HepG2 (cell line): ENCODE results near the gene ZNF17. TPM values are rescaled to one million over a fixed set of nuclear protein-coding genes. Genes with fewer than 3 reads are reported as not detected.

Source experiments
- ATF5 ChIP-seq: sonication (generic); formaldehyde crosslinking; IDR thresholded peaks from 2 replicates; pipeline ENCODE4 v1.4.0; 2020; ENCODE audit warnings: mild to moderate bottlenecking, low read depth, missing genetic modification reagents
- EHMT2 ChIP-seq: fragments of 200-600 bp; sonication (generic); IDR thresholded peaks from 2 replicates; pipeline ENCODE4 v1.7.0; 2017; ENCODE audit warnings: antibody characterized with exemption, low read depth, low read length, borderline replicate concordance
- MEF2D ChIP-seq: sonication (generic); formaldehyde crosslinking; IDR thresholded peaks from 2 replicates; pipeline ENCODE4 v1.5.1; 2020; ENCODE audit warnings: mild to moderate bottlenecking, missing genetic modification reagents
- MLX ChIP-seq: IDR thresholded peaks from 2 replicates; pipeline ENCODE4 v1.6.1; 2016
- NFE2 ChIP-seq: sonication (generic); formaldehyde crosslinking; IDR thresholded peaks from 2 replicates; pipeline ENCODE4 v1.4.0; 2020; ENCODE audit warnings: missing genetic modification reagents
- NFIB ChIP-seq: sonication (generic); formaldehyde crosslinking; IDR thresholded peaks from 2 replicates; pipeline ENCODE4 v1.9.0; 2021; ENCODE audit warnings: missing genetic modification reagents, mild to moderate bottlenecking, borderline replicate concordance
- PRDM15 ChIP-seq: sonication (generic); formaldehyde crosslinking; IDR thresholded peaks from 2 replicates; pipeline ENCODE4 v1.4.0; 2020; ENCODE audit warnings: missing genetic modification reagents
- SAFB2 ChIP-seq: sonication (generic); formaldehyde crosslinking; IDR thresholded peaks from 2 replicates; pipeline ENCODE4 v1.5.1; 2020; ENCODE audit warnings: missing genetic modification reagents, low read depth, mild to moderate bottlenecking, borderline replicate concordance
- SIX1 ChIP-seq: sonication (generic); formaldehyde crosslinking; IDR thresholded peaks from 2 replicates; pipeline ENCODE4 v1.4.0; 2020; ENCODE audit warnings: missing genetic modification reagents, borderline replicate concordance
- SMC3 ChIP-seq: IDR thresholded peaks from 2 replicates; pipeline ENCODE4 v1.6.1; 2011; ENCODE audit warnings: low read length, improper control_type of control experiment
- U2AF1 ChIP-seq: fragments of 200-400 bp; formaldehyde crosslinking; optimal IDR thresholded peaks from 2 replicates; pipeline ENCODE3; 2017; ENCODE audit warnings: mild to moderate bottlenecking, low read depth, low read length
- ZBED4 ChIP-seq: sonication (generic); formaldehyde crosslinking; IDR thresholded peaks from 2 replicates; pipeline ENCODE4 v1.4.0; 2020; ENCODE audit warnings: missing genetic modification reagents, borderline replicate concordance
- ZFP36 ChIP-seq: fragments of 150-350 bp; IDR thresholded peaks from 2 replicates; pipeline ENCODE4 v1.6.1; 2018; ENCODE audit warnings: borderline replicate concordance, low read length, low read depth; ENCODE audit not compliant: partially characterized antibody
- ZNF207 ChIP-seq: fragments of 450-650 bp; IDR thresholded peaks from 2 replicates; pipeline ENCODE4 v1.6.1; 2016; ENCODE audit warnings: antibody characterized with exemption, borderline replicate concordance
- ZNF276 ChIP-seq: sonication (generic); formaldehyde crosslinking; IDR thresholded peaks from 2 replicates; pipeline ENCODE4 v1.4.0; 2020; ENCODE audit warnings: mild to moderate bottlenecking, low read depth, missing genetic modification reagents
- ZNF468 ChIP-seq: sonication (generic); formaldehyde crosslinking; IDR thresholded peaks from 2 replicates; pipeline ENCODE4 v1.8.0; 2022; ENCODE audit warnings: mild to moderate bottlenecking, moderate library complexity, missing genetic modification reagents
- ZNF674 ChIP-seq: sonication (generic); formaldehyde crosslinking; IDR thresholded peaks from 2 replicates; pipeline ENCODE4 v1.5.0; 2020; ENCODE audit warnings: low read depth, mild to moderate bottlenecking, missing genetic modification reagents
- polyA plus RNA-seq, 8 experiments: library from polyadenylated mRNA; depleted of rRNA in 3 of 8; stranded (reverse) in 7 of 8; unstranded in 1 of 8; fragments of >200 nt; fragmentation: Illumina TruSeq in 4 of 8; extraction: Trizol in 4 of 8; gene quantifications; 2 replicates each; pipeline versions ENCODE4 v1.2.1 to v1.2.3, GENCODE V29; 2011 to 2016; ENCODE audit warnings: low read depth in 4 of 8, missing spikeins in 1 of 8, mixed read lengths in 1 of 8; ENCODE audit not compliant: insufficient read depth in 1 of 8
- total RNA-seq, 5 experiments: library from RNA; depleted of rRNA; stranded (reverse); fragments of >200 nt; fragmentation: Illumina TruSeq; extraction: Trizol; gene quantifications; 2 replicates each; pipeline ENCODE4 v1.2.3, GENCODE V29; 2016; ENCODE audit warnings: low read depth in 1 of 5

The ZNF17 gene
- total and polyA plus RNA-seq, 2 of the 13 experiments (the other 11 are each of a cell fraction or from before 2014, with no cell fraction given): 3.7 to 10.1 TPM

- TF ChIP-seq ATF5 (CRISPR knock-in tag) (no peak), SMC3 (no peak), MLX (CRISPR knock-in tag) (no peak), ZBED4 (0 out of 2 replicates have a peak, but pooled peaks have one; percentile 25), ZNF207 (no peak), ZFP36 (no peak), ZNF276 (0 out of 2 replicates have a peak, but pooled peaks have one; percentile 63), ZNF468 (no peak), SIX1 (CRISPR knock-in tag) (no peak), SAFB2 (CRISPR knock-in tag) (no peak), NFIB (CRISPR knock-in tag) (no peak), MEF2D (CRISPR knock-in tag) (no peak), ZNF674 (CRISPR knock-in tag) (no peak), EHMT2 (no peak), NFE2 (no peak), U2AF1 (no peak), PRDM15 (CRISPR knock-in tag) (no peak)
Observed at GRCh38 chr19:57410877-57411671, at the start of gene ZNF17 (continued).
